Measurements from ENCODE around the gene RFC4. TPM values are rescaled to one million over a fixed set of nuclear protein-coding genes. Genes with fewer than 3 reads are reported as not detected.

Gene RFC4
- total and polyA plus RNA-seq, 2 of the 8 experiments (the other 6 are each of a cell fraction or from before 2014, with no cell fraction given) = 21.8 to 86.9 TPM

DNA sequence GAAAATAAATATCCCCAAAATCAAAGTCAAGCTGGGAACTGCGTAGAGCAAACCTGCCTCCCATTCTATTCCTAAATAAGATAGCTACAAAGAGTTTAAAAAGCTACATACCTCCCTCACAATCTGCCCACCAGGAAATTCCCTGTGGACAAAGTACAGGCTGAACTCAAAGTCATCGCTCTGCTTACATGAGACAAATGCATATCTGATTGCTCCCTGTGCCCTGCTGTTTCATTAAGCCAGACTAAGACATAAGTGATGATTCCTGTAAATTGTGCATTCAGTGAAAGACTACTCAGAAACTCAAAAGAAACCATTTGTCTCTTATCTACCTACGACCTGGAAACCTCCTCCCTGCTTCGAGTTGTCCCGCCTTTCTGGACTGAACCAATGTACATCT, 51.4 kb downstream of the RFC4 start:
- Histone ChIP-seq H3K9ac (replicated peaks in 1 of 4; ENCODE audit: extremely low read depth in 1 of 4, low read depth in 3 of 4, low read length in 3 of 4) (no peak overlapping the region), H4K91ac (replicated peaks; ENCODE audit: insufficient read length, low read length) (no peak overlapping the region), H4K8ac (ENCODE audit: extremely low read depth, insufficient read depth, low read length) (no peak overlapping the region), H2BK20ac (ENCODE audit: low read length) (no peak overlapping the region), H3K27ac (ENCODE audit: low read depth, low read length) (no peak overlapping the region), H3K23ac (ENCODE audit: insufficient read length) (no peak overlapping the region), H4K20me1 (replicated peaks in 1 of 2; ENCODE audit: control insufficient read depth in 1 of 2, insufficient read depth in 2 of 2, low read length in 2 of 2) (no peaks in the 10 kb centered on the region), H4K5ac (ENCODE audit: insufficient read length, low read depth, low read length) (no peak overlapping the region), H3K36me3 (ENCODE audit: control insufficient read depth in 2 of 4, insufficient read depth in 4 of 4, low read length in 3 of 4) (no peaks in the 10 kb centered on the region), H3K23me2 (ENCODE audit: low read depth, low read length) (no peaks in the 10 kb centered on the region), H3K18ac (ENCODE audit: extremely low read depth, low read length) (no peak overlapping the region), H3K27me3 (replicated peaks in 1 of 4; ENCODE audit: control insufficient read depth in 3 of 4, extremely low read depth in 1 of 4, insufficient read depth in 3 of 4, low read length in 3 of 4) (no peaks in the 10 kb centered on the region), H3K79me2 (ENCODE audit: control insufficient read depth in 1 of 2, insufficient read depth in 2 of 2, low read length in 2 of 2) (no peaks in the 10 kb centered on the region), H3K9me3 (ENCODE audit: insufficient read depth in 2 of 2, low read depth in 1 of 2, low read length in 1 of 2) (no peaks in the 10 kb centered on the region), H3K4ac (replicated peaks; ENCODE audit: insufficient read length, low read depth, low read length) (no peak overlapping the region), H3K56ac (replicated peaks; ENCODE audit: insufficient read length, low read depth, low read length) (no peak overlapping the region), H2BK5ac (ENCODE audit: low read depth, low read length) (no peak overlapping the region), H3K14ac (ENCODE audit: insufficient read length) (no peak overlapping the region), H2AFZ (ENCODE audit: low read length) (no peak overlapping the region; the same call in 1 of the 2 replicates), H2BK120ac (replicated peaks; ENCODE audit: low read depth, low read length) (no peak overlapping the region), H3K4me1 (replicated peaks in 1 of 4; ENCODE audit: control insufficient read depth in 3 of 4, insufficient read depth in 4 of 4, low read length in 3 of 4) (peaks cover 0 to 2% (median 0%) of the 10 kb centered on the region in 4 experiments; a peak in 3 of 7 replicates), H3K4me2 (ENCODE audit: insufficient read depth in 1 of 2, low read depth in 2 of 2, low read length in 2 of 2) (no peak overlapping the region), H3K79me1 (ENCODE audit: low read depth, low read length) (no peaks in the 10 kb centered on the region), H2BK15ac (ENCODE audit: low read length) (no peak overlapping the region), H2AK5ac (ENCODE audit: low read depth, low read length) (no peak overlapping the region), H3K4me3 (ENCODE audit: extremely low read depth in 1 of 4, insufficient read depth in 2 of 4, low read depth in 3 of 4, low read length in 4 of 4) (no peak overlapping the region), H2BK12ac (ENCODE audit: low read depth, low read length) (no peak overlapping the region)
- FAIRE-seq (no peak), DNase-seq (ENCODE audit: low read depth in 1 of 2, low spot score in 2 of 2) (no peak)
- ChIA-PET CTCF (ENCODE audit: partially characterized antibody) (interaction anchor here (0.7 to 13.6 kb wide), 6 partner anchors 11 to 181 kb away, joined by 3 to 229 read pairs (median 3); partner anchors contain the start of gene AHSG), POLR2A (ENCODE audit: partially characterized antibody) (interaction anchor here (0.7 to 5.1 kb wide), 4 partner anchors 18 to 101 kb away, joined by 3 to 38 read pairs (median 3); partner anchors contain the start of gene EIF4A2)
- WGBS, 2 experiments (ENCODE audit: extremely low coverage in 1 of 2, insufficient coverage in 1 of 2, insufficient read length in 1 of 2, insufficient replicate concordance in 2 of 2, low coverage in 1 of 2, low lambda C conversion rate in 2 of 2, missing lambda C conversion rate in 1 of 2) = 93% methylated on average over 5 of the region's 5 CpGs; no CpG with 5 or more reads in 1 of the 2 experiments
- TF ChIP-seq CEBPB (IDR thresholded peaks at IDR 0.05; ENCODE audit: low read depth, low read length) = no peak
- TF ChIP-seq POLR2AphosphoS5 (IDR thresholded peaks at IDR 0.05; ENCODE audit: low read depth, low read length) = no peak
- TF ChIP-seq EGR1 (IDR thresholded peaks at IDR 0.05; ENCODE audit: borderline replicate concordance, low read depth, low read length) = no peak
- TF ChIP-seq CREB1 (IDR thresholded peaks at IDR 0.05) = no peak
- no peak for TF ChIP-seq GTF2F1 (IDR thresholded peaks at IDR 0.05; ENCODE audit: borderline replicate concordance, low read depth, low read length)
- no peak for TF ChIP-seq TCF12 (IDR thresholded peaks at IDR 0.05; ENCODE audit: low read depth, low read length)
- no peak for TF ChIP-seq EZH2 (IDR thresholded peaks at IDR 0.05; ENCODE audit: low read depth, low read length, severe bottlenecking)
- TF ChIP-seq, protein P1, sequence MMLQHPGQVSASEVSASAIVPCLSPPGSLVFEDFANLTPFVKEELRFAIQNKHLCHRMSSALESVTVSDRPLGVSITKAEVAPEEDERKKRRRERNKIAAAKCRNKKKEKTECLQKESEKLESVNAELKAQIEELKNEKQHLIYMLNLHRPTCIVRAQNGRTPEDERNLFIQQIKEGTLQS (IDR thresholded peaks at IDR 0.05; ENCODE audit: insufficient read depth, low read depth, low read length) = no peak
- no peak for TF ChIP-seq NRF1 (IDR thresholded peaks at IDR 0.05; ENCODE audit: low read depth, low read length)
- TF ChIP-seq CBX8 (IDR thresholded peaks at IDR 0.05; ENCODE audit: borderline replicate concordance, low read depth, low read length) = no peak
- TF ChIP-seq MAFK (IDR thresholded peaks at IDR 0.05; ENCODE audit: low read depth, low read length) = no peak
- TF ChIP-seq RFX5 (IDR thresholded peaks at IDR 0.05; ENCODE audit: borderline replicate concordance, low read depth, low read length) = no peak
- no peak for TF ChIP-seq CHD1 (IDR thresholded peaks at IDR 0.05; ENCODE audit: low read depth, low read length)
- TF ChIP-seq SP4 (IDR thresholded peaks at IDR 0.05; ENCODE audit: low read length) = no peak
- no peak for TF ChIP-seq TEAD4 (IDR thresholded peaks at IDR 0.05; ENCODE audit: low read depth, low read length)

Data from H1 (cell line).